Aortic smooth muscle cell (primary cell): ENCODE results near the gene VCL. TPM values are rescaled to one million over a fixed set of nuclear protein-coding genes. Genes with fewer than 3 reads are reported as not detected.

Experiments
- total RNA-seq: library from RNA; depleted of rRNA; stranded (reverse); fragments of >200 nt; gene quantifications from 2 replicates; pipeline ENCODE4 v1.2.3, GENCODE V29; 2014

The VCL gene
- total RNA-seq = 198 and 246 TPM in 2 replicates

DNA sequence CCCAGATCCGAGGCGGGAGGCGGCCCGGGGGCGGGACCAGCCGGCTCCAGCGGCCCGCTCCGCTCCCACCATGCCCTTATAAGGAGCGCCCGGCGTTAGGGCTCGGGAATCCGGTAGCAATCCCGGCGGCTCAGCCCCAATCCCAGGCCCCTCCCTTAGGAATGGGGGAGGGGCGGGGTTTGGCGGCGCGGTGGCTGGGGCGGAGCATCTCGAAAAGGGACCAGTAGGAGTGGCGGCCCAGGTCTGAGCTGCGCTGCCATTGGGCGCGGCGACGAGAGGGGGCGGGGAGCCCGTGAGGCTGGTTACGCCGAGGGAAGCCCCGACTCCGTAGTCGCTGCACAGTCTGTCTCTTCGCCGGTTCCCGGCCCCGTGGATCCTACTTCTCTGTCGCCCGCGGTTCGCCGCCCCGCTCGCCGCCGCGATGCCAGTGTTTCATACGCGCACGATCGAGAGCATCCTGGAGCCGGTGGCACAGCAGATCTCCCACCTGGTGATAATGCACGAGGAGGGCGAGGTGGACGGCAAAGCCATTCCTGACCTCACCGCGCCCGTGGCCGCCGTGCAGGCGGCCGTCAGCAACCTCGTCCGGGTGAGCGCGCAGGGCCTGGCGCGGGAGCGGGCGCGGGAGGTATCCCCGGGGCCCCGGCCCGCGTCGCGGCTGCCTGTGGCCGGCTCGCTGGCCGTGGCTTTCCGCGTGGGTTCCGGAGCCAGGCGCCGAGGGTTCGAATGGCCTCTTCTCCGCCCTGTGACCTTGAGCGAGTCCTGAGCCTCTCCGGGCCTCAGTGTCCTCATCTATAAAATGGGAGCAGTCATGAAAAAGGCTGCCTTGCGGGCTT lies at the start of gene VCL:
Gene VCL, plus strand, starts transcription at position 330 of the 836 bp plus-strand sequence. Its CDS starts 92 bp downstream, at position 422.

DNA sequence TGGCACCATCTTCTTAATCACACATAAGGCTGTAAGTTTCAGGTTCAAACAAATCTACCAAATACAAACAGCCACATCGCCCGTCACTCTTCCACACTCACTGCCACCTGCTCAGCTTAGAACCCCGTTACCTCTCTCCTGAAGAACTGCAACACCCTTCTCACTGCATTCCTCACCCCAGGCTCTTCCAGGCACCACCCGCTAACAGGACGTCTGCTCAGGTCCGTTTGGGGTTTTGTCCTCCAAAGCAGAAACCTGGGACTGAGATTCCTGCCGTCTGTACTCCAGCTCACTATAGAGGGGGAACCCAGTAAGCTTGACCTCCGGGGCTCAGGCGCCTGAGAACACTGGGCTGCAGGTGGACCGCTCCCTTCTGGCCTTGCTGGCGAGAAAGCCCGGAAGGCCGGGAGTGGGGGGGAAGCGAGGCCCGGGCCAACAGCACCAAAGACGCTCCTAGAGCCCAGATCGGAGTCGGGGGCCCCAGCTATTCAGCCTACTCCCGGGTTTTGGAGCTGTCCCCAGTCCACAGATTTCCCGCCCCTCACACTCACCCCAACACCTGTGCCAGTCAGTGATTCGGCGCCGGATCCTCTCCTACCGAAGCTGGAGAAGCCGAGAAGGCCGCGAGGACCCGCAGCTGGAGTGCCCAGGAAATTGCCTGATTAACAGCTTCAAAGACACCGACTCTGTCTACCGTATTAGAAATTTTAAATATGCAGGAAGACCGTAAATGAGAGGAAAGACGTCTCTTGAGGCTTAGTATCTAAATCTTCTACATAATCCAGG lies 152.5 kb downstream of the VCL start, which contains the start of gene AP3M1:
Gene AP3M1, minus strand, starts transcription at position 625 of the 786 bp plus-strand sequence. CDS start 12,449 bp downstream, outside the sequence.

DNA sequence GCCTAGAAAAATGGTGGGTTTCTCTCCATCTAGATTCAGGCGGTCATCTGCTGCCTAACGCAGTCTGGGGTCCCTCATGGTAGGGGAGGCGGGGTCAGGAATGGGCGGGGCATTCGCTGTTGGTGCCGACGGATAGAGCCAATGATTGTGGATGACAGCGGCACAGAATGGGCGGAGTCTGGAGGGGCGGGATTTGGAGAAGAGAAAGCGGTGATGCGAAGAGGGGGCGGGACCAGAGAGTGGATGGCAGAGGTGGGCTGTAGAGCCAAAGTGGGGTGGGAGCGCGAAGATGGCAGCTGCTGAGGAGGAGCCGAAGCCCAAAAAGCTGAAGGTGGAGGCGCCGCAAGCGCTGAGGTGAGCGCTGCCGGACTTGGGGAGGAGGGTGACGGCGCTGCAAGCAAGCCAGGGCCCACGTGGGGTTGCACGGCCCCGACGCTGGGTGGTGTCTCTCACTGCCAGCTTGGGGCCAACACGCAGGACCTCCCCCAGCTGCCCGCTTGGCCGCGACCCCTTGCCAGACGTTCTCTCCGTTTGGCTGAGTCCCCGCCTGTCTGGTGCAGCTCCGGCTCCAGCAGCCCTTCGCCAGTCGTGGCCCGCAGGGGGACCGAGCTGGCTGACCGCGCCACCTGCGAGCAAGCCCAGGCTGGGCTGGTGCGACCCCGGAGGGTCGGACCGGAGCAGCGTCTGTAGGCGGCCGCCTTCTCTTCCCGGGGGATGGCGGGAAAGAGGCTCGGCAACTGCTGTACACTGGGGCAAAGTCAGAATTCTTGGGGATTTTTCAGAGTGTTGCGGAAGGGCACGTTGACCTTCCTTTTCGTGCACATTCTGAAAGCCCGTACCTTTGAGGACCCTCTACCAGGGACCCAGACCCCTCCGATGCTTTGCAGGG lies 153.3 kb downstream of the VCL start, which contains the start of gene ADK:
Gene ADK, plus strand, starts transcription at position 232 of the 889 bp plus-strand sequence. Its CDS starts 58 bp downstream, at position 290.

Other genes starting within 250 kb of the VCL start
- 21.7 and 24.0 TPM in 2 replicates for gene CHCHD1, start 216.1 kb upstream of the VCL start, total RNA-seq
- gene ZSWIM8, start 212.5 kb upstream of the VCL start, total RNA-seq = 45.9 and 48.9 TPM in 2 replicates
- gene NDST2, start 186.5 kb upstream of the VCL start, total RNA-seq = 9.2 and 16.4 TPM in 2 replicates
- gene CAMK2G, start 123.6 kb upstream of the VCL start, total RNA-seq = 22.6 and 25.7 TPM in 2 replicates
- gene PLAU, start 87.0 kb upstream of the VCL start, total RNA-seq = 37.4 and 45.2 TPM in 2 replicates
- gene AP3M1, start 152.7 kb downstream of the VCL start, total RNA-seq = 31.6 and 39.5 TPM in 2 replicates
- 47.4 and 50.6 TPM in 2 replicates for gene ADK, start 153.1 kb downstream of the VCL start, total RNA-seq